HG03095 (cell line): ENCODE results near the gene SLC19A1.

Source experiments
- ATAC-seq: cut with Tn5 transposase; IDR thresholded peaks from one replicate; pipeline ENCODE4 v1.9.1; 2021; ENCODE audit warnings: moderate library complexity; ENCODE audit not compliant: unreplicated experiment

SLC19A1 gene

GRCh38 chr21:45496968-45497845 is 45.0 kb downstream of the SLC19A1 start:
- ATAC-seq, result no peak

DNA sequence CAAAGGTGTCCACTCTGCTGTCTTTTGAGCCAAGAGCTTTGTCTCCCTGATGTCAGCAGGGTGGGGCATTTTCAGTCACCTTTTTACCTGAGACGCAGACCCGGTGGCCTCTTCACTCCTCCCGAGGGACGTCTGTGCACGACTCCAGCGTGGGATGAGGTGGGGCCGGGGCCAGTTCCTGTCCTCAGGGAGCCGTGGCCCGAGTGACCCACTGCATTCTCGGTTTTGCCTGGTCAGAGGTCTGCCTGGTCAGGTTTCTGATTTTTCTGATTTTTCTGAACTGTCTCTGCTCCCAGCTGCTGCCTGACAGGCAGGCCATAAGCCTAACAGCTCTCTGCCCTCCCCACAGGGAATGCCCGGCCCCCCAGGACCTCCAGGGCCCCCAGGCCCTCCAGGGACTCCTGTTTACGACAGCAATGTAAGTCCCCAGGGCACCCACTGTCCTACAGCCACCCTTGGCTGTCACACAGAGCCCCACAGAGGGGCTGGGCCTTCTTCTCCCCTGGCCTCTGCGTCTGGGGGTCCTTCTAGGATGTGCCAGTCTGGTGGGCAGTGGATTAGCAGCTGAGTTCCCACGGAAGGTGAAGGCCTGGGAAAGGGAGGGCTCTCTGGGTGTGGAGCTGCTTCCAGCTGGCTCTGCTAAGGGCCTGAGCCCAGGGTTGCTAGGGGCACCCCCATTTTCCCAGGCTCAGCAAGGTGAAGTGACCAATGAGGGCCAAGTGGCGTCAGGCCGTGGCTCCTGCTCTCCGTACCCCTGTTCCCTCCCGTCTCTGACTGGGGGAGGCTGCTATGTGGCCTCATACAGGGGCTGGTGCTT is 45.9 kb downstream of the SLC19A1 start:
- no peak for ATAC-seq

- ATAC-seq, result no peak
Measured at GRCh38 chr21:45494851-45495680, 47.2 kb downstream of the SLC19A1 start.

DNA sequence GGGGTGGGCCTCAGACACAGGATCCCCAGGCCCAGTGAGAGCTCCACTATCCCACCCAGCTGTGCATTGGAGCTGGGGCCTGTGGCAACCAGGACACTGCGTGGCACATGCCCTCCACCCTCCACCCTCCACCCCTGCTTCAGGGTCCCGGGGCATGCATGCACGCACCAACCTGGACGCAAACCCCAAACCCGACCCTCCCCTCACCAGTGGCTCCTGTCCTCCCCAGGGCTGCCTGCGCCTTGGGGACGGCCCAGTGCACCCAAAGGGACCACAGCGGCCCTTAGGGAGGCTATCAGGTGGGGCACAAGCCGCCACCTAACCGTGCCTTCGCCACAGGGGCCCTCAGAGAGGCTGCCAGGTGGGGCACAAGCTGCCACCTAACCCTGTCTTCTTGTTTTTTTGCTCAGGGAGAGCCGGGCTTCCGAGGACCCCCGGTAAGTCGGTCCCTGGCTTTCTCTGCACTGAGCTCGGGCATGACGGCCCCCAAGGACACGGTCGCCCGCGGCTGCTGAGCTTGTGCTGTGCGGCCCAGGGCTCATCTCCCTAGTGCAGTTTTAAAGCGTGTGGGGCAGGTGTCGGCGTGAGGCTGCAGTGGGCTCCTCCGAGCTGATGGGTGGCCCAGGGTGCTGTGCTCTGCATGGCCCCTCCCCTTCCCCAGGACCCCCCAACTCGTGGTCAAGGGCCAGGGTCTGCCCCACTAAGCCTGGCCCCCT is 47.9 kb downstream of the SLC19A1 start:
- ATAC-seq, result no peak

DNA sequence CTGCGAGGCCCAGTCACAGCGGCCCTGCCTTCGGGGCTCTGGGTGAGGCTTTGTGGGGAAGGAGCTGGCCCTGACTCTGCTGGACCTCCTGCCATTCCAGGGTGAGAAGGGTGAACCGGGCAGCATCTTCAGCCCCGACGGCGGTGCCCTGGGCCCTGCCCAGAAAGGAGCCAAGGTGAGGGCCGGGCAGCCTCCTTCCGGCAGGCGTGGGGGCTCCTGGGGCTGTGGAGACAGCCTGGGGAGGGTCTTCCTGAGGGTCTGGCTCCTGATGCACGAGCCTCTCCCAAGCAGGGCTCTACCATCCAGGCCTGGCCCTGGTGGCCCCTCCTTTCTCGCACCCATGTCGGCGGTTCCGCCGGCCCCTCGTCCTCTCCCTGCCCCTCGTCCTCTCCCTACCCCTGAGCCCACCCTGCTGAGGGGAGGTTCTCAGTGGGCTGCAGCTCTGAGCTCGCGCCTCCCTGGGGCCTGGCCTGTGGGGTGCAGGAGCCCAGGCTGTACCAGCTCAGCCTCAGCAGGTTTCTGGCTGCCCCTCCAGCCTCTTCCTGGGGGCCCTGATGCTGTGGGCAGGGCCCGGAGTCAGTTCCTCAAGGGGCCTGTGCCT is 48.7 kb downstream of the SLC19A1 start:
- no peak for ATAC-seq

- ATAC-seq, result no peak
Measured at GRCh38 chr21:45492765-45493164, 49.5 kb downstream of the SLC19A1 start.

DNA sequence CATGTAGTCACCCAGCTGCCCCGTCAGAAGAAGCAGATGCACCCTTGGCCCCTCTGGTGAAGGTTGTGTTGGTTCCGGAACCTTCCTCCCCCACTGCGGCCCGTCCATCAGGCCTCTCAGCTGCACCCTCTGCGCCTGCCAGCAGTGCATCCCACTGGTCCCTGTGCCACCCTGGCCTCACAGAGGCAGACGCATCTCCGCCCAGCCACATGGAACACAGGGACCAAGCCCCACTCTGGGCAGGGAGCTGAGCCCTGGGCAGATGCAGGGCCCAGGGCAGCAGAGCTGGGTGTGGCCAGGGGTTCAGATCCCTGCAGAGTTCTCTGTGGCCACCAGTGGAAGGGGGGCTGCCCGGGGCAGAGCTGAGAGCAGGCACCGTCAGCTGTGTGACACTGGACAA is 50.6 kb downstream of the SLC19A1 start:
- no peak for ATAC-seq

DNA sequence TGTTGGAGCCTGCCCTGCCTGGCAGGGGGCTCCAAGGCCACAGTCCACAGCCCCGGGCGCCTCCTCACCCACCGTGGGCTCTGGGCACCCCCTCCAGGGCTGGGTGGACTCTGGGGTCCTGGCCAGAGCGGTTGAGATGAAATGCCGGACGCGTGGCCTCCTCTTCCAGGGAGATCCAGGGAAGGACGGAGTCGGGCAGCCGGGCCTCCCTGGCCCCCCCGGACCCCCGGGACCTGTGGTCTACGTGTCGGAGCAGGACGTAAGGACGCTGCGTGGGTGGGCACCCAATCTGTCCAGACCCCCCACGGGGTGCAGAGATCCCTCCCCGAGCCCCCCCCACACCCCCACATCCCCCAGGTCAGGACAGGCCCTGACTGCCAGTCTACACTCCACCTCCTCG is 51.2 kb downstream of the SLC19A1 start:
- ATAC-seq, result no peak

DNA sequence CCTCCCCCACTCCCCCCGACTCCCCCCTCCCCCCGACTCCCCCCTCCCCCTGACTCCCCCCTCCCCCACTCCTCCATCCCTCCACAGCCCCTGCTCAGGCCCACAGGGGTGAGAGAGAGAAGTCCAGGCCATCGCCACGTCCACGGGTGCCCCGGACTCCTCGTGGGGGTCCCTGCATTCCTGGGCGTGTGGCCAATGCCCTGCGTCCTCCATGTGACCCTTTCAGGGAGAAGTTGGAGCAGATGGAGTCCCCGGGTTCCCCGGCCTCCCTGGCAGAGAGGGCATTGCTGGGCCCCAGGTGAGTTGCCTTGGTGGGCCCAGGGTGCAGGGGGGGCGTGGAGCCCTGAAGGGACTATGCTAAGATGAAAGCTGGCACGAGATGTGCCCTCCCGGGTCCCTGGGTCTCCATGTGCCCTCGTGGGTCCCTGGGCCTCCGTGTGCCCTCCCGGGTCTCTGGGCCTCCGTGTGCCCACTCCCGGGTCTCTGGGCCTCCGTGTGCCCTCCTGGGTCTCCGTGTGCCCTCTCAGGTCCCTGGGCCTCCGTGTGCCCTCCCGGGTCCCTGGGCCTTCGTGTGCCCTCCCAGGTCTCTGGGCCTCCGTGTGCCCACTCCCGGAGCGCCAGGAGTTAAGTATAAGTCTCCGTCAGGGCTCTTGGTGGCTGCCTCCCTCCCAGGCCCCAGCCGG is 52.0 kb downstream of the SLC19A1 start:
- no peak for ATAC-seq

GRCh38 chr21:45489722-45489982 is 52.6 kb downstream of the SLC19A1 start:
- ATAC-seq, result no peak

GRCh38 chr21:45488931-45489721 is 53.1 kb downstream of the SLC19A1 start:
- no peak for ATAC-seq

DNA sequence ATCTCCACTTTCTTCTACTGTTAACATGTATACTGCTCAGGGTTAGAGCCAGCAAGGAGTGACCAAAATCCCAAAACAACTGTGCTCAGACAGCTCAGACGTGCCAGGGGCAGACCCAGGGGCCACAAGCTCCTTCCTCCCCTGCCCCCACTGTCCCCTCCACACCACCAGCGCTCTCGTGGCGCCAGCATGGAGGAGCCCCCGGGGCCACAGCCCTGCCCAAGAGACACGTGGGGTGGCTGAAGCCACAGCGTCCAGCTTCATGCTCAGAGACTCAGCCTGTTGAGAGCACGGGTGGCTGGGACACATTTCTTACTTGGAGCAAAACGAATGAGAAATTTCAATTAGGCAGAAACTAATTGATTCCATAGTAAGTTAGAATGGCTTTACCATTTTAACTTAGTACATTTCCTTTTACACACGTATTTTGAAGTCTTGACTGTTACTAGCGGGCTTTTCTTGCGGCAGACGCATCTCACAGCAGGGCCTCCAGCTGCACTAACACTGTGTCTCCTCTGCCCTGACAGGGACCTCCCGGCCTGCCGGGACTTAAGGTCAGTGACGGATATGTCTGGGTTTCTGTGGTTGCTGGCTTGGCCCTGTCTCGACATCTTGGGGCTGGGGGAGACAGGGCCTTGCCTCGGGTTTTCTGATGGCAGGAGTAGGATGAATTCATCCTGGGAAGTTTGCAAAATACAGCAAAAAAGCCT is 54.2 kb downstream of the SLC19A1 start:
- ATAC-seq, result no peak

DNA sequence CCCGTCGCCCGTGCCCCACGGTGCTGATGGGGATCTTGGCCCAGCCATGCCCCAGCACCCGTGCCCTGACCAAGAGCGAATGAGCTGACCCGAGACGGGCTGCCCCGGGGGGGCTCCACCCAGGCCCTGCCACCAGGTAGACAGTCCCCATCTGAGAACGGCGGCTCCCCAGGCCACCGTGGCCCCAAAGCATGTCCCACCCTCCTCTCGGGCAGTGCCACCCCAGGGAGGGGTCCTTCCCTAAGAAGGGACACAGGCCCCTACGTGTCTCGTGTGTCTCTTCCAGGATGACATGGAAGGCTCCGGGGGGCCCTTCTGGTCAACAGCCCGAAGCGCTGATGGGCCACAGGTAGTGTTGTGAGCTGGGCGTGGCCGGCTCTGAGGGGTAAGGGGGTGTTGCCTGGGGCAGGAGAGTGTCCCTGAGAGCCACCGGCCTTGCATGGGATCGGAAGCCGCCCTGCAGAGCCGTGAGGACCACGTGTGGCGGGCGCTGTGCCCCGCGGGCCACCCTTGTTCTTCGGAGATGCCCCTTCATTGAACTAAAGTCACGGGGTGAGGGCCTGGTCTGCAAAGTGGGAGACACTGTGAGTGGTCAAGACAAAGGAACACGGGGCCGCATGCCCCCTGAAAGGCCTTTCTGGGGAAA is 55.0 kb downstream of the SLC19A1 start:
- no peak for ATAC-seq

DNA sequence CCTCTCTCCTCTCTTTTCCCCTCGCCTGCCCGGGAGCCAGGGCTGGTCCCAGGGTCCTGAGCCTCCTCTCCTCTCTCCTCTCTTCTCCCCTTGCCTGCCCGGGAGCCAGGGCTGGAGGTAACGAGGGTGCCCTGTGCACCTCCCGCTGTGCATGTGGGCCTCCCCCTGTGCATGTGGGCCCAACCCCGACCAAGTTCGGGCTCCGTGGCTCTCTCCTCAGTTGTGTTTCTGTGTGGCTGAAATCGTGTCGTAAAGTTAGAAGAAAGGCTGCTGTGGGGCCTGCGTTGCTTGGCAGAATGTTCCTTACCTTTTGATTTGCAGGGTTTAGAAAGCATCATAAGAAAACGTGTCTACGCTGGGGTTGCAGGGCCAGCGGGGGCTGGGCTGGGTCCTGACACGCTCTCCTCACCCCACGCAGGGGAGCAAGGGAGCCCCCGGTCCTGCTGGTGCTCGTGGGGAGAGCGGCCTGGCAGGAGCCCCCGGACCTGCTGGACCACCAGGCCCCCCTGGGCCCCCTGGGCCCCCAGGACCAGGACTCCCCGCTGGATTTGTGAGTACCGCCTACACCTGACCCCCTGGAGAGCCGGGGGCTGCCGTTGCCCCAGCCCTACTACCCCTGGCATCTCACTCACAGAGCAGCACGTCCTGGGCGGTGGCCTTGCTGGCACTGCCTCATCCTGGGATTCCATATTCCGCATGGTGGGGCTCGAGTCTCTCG is 55.6 kb downstream of the SLC19A1 start:
- no peak for ATAC-seq

DNA sequence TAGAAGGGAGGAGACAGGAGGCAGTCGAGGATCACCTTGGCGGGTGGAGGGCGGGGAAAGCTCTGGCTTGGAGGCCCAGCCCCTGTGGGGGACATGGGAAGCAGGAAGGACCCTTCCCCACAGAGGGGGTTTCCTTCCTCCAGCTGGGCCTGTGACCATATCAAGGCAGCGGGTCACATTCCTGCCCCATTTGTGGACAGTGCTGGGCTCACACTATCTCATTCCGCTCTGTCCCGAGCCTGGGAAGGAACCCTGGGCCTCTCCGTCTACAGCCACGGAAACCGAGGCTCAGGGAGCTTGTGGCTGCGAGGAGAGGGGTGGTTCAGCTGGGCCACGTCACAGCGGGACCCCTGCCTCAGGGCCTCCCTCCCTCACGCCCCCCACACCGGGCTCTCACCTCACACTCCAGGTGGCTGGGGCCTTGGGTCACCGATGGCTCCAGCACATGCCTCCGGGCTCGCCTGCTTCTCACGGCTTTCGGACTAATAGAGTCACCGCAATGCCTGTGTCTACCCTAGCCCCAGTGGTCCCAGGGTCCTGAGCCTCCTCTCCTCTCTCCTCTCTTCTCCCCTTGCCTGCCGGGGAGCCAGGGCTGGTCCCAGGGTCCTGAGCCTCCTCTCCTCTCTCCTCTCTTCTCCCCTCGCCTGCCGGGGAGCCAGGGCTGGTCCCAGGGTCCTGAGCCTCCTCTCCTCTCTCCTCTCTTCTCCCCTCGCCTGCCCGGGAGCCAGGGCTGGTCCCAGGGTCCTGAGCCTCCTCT is 56.4 kb downstream of the SLC19A1 start:
- ATAC-seq, result no peak

GRCh38 chr21:45484318-45484717 is 57.9 kb downstream of the SLC19A1 start:
- ATAC-seq, result no peak
